Body of pancreas (tissue), 4 donors: ENCODE data around the gene CNNM4. TPM values are rescaled to one million over a fixed set of nuclear protein-coding genes. Genes with fewer than 3 reads are reported as not detected.

Experiments used
- ATAC-seq: fragments of 150-250 bp; one replicate; pipeline ENCODE4 v1.9.1; 2016
- DNase-seq, 4 donors: peaks; one replicate each; pipeline ENCODE4 v3.0.0-alpha.2; 2019
- H3K27ac ChIP-seq, 4 donors: fragments of 200-600 bp; sonication (generic); 1 replicate in 3 of 4; 2 replicates in 1 of 4; pipeline versions ENCODE4 v1.5.1 to v1.6.1; 2016 to 2019; ENCODE audit warnings: mild to moderate bottlenecking in 1 of 4, mixed read lengths in 1 of 4, moderate library complexity in 1 of 4
- H3K27me3 ChIP-seq, 2 donors: fragments of 200-600 bp; sonication (generic); one replicate each; pipeline ENCODE4 v1.6.0; 2016; ENCODE audit warnings: mild to moderate bottlenecking in 1 of 2
- H3K36me3 ChIP-seq, 2 donors: fragments of 200-600 bp; sonication (generic); replicated peaks in 1 of 2; 2 replicates each; pipeline ENCODE4 v1.5.1; 2016; ENCODE audit warnings: low read depth in 2 of 2; ENCODE audit not compliant: insufficient read depth in 1 of 2
- H3K4me1 ChIP-seq: fragments of 200-600 bp; sonication (generic); one replicate; pipeline ENCODE4 v1.6.0; 2016
- H3K4me3 ChIP-seq, 2 donors: fragments of 200-600 bp; sonication (generic); 1 replicate in 1 of 2; 2 replicates in 1 of 2; pipeline ENCODE4 v1.5.1; 2016 to 2019
- H3K9me3 ChIP-seq, 3 donors: fragments of 200-600 bp; sonication (generic); 1 replicate in 2 of 3; 2 replicates in 1 of 3; pipeline ENCODE4 v1.5.1; 2016
- CTCF ChIP-seq, 7 experiments: fragments of 450-650 bp in 4 of 7; fragments of 200-600 bp in 3 of 7; sonication (generic) in 3 of 7; IDR thresholded peaks; one replicate each; pipeline ENCODE4 v1.5.1; 2016 to 2019; ENCODE audit warnings: antibody characterized with exemption in 7 of 7
- POLR2A ChIP-seq, 3 donors: fragments of 450-650 bp; IDR thresholded peaks; one replicate each; pipeline ENCODE4 v1.6.1; 2016; ENCODE audit warnings: antibody characterized with exemption in 3 of 3, mild to moderate bottlenecking in 2 of 3
- WGBS, 2 donors: methylation state at CpG; one replicate each; pipeline ENCODE4 v1.1.5; 2017; 5-methylcytosine and 5-hydroxymethylcytosine counted together
- intact Hi-C: fragments of 100-400 bp; cut with DNase I; formaldehyde crosslinking; loops from one replicate; pipeline ENCODE4 v1.15.1; 2023
- total RNA-seq, 2 donors: library from RNA; depleted of rRNA; stranded (reverse); fragments of >200 nt; gene quantifications; one replicate each; pipeline ENCODE4 v1.1.0, GENCODE V29; 2016

Gene CNNM4
- total RNA-seq, result 1 to 10 TPM; 4.3 to 7.8 TPM

- Histone ChIP-seq H3K4me3 (peak within 1 kb of the TSS; percentile 17 to 47), H3K27ac (peak within 1 kb of the TSS; percentile 71 to 81 (median 78)), H3K27me3 (no peaks in the 10 kb centered on the region), H3K9me3 (no peaks in the 10 kb centered on the region), H3K4me1 (peaks cover 48% of the 10 kb centered on the region), H3K36me3 (no peaks in the 10 kb centered on the region)
- ATAC-seq (peak; percentile 92), DNase-seq (peak; percentile 97 to 98 (median 97))
- TF ChIP-seq POLR2A (IDR thresholded peaks at IDR 0.05) (peak in 1 of 3 donors; percentile 19), CTCF (IDR thresholded peaks at IDR 0.05) (peak in 5 of 7 experiments; percentile 9 to 44 (median 35))
- intact Hi-C loops, result no loop called here
- WGBS, 2 donors, result 6 to 12% methylated on average over 16 to 37 of the region's 62 CpGs
Observed at GRCh38 chr2:96760036-96760985, at the start of gene CNNM4. Gene CNNM4 (plus strand): TSS chr2:96760902. CDS start chr2:96761000, 98 bp downstream.

- intact Hi-C loops, result no loop called here
- no peaks in the 10 kb centered on the region for H3K27me3 ChIP-seq
- TF ChIP-seq CTCF (IDR thresholded peaks at IDR 0.05) (no peak), POLR2A (IDR thresholded peaks at IDR 0.05) (no peak)
- WGBS, 2 donors, result 85 to 91% methylated on average over 3 of the region's 3 CpGs
- peaks cover 0 to 28% of the 10 kb centered on the region in 2 donors for H3K36me3 ChIP-seq
- peaks cover 25% of the 10 kb centered on the region for H3K4me1 ChIP-seq
- ATAC-seq (no peak), DNase-seq (no peak)
- no peak overlapping the region for H3K4me3 ChIP-seq
- no peaks in the 10 kb centered on the region for H3K9me3 ChIP-seq
- H3K27ac ChIP-seq, result no peak overlapping the region
Observed at GRCh38 chr2:96710985-96711384, 49.7 kb upstream of the CNNM4 start.

- TF ChIP-seq CTCF (IDR thresholded peaks at IDR 0.05) (no peak), POLR2A (IDR thresholded peaks at IDR 0.05) (no peak)
- H3K27ac ChIP-seq, result peak overlapping the region in 3 of 4 donors; percentile 34 to 73 (median 55)
- H3K4me3 ChIP-seq, result no peak overlapping the region
- WGBS, 2 donors, result 76 to 79% methylated on average over 5 of the region's 5 CpGs
- intact Hi-C loops, result no loop called here
- ATAC-seq, result no peak
- peaks cover 0 to 11% of the 10 kb centered on the region in 2 donors for H3K36me3 ChIP-seq
- no peak for DNase-seq
- H3K27me3 ChIP-seq, result no peaks in the 10 kb centered on the region
- peaks cover 25% of the 10 kb centered on the region for H3K4me1 ChIP-seq
- H3K9me3 ChIP-seq, result no peaks in the 10 kb centered on the region
Observed at GRCh38 chr2:96715658-96716057, 45.0 kb upstream of the CNNM4 start.

- Histone ChIP-seq H3K9me3 (no peaks in the 10 kb centered on the region), H3K4me3 (no peak overlapping the region), H3K27ac (no peak overlapping the region), H3K4me1 (peaks cover 25% of the 10 kb centered on the region), H3K27me3 (no peaks in the 10 kb centered on the region), H3K36me3 (peaks cover 0 to 4% of the 10 kb centered on the region in 2 donors)
- ATAC-seq (no peak), DNase-seq (no peak)
- intact Hi-C loops, result no loop called here
- TF ChIP-seq POLR2A (IDR thresholded peaks at IDR 0.05) (no peak), CTCF (IDR thresholded peaks at IDR 0.05) (no peak)
Observed at GRCh38 chr2:96716388-96716787, 44.3 kb upstream of the CNNM4 start.
